Smooth muscle cell (in vitro differentiated cells): Measurements from ENCODE around the gene KRT85. TPM values are rescaled to one million over a fixed set of nuclear protein-coding genes. Genes with fewer than 3 reads are reported as not detected.

ENCODE experiments used
- DNase-seq: peaks from one replicate; lab custom pipeline; 2025; ENCODE audit not compliant: unreplicated experiment; lab: John Stamatoyannopoulos, UW
- H2AFZ ChIP-seq: fragments of 200-600 bp; sonication (generic); 2 replicates; pipeline ENCODE4 v1.6.0; 2016; ENCODE audit warnings: antibody characterized with exemption, low read depth, mild to moderate bottlenecking
- H3F3A ChIP-seq: fragments of 200-600 bp; sonication (generic); 2 replicates; pipeline ENCODE4 v1.6.0; 2017; ENCODE audit warnings: antibody characterized with exemption, low read depth
- H3K27ac ChIP-seq: fragments of 200-600 bp; sonication (generic); 2 replicates; pipeline ENCODE4 v1.5.1; 2016; ENCODE audit warnings: low read depth, mild to moderate bottlenecking
- H3K27me3 ChIP-seq: fragments of 200-600 bp; sonication (generic); 2 replicates; pipeline ENCODE4 v1.6.1; 2016; ENCODE audit warnings: low read depth, mild to moderate bottlenecking
- H3K36me3 ChIP-seq: fragments of 200-600 bp; sonication (generic); 2 replicates; pipeline ENCODE4 v1.5.1; 2016; ENCODE audit warnings: low read depth
- H3K4me1 ChIP-seq: fragments of 200-600 bp; sonication (generic); 2 replicates; pipeline ENCODE4 v1.5.1; 2016; ENCODE audit warnings: low read depth
- H3K4me2 ChIP-seq: fragments of 200-600 bp; sonication (generic); 2 replicates; pipeline ENCODE4 v1.6.0; 2016; ENCODE audit warnings: mild to moderate bottlenecking
- H3K4me3 ChIP-seq: fragments of 200-600 bp; sonication (generic); 2 replicates; pipeline ENCODE4 v1.5.1; 2016; ENCODE audit warnings: mild to moderate bottlenecking
- H3K79me2 ChIP-seq: fragments of 200-600 bp; sonication (generic); 2 replicates; pipeline ENCODE4 v1.6.0; 2016; ENCODE audit warnings: low read depth, mild to moderate bottlenecking
- H3K9ac ChIP-seq: fragments of 200-600 bp; sonication (generic); 2 replicates; pipeline ENCODE4 v1.6.0; 2016; ENCODE audit warnings: low read depth
- H3K9me3 ChIP-seq: fragments of 200-600 bp; sonication (generic); replicated peaks from 2 replicates; pipeline ENCODE4 v1.5.1; 2016; ENCODE audit warnings: low read depth
- H4K20me1 ChIP-seq: fragments of 200-600 bp; sonication (generic); 2 replicates; pipeline ENCODE4 v1.6.0; 2016; ENCODE audit warnings: low read depth
- WGBS: methylation state at CpG from one replicate; pipeline ENCODE4 v1.1.7; 2016; ENCODE audit warnings: low lambda C conversion rate; 5-methylcytosine and 5-hydroxymethylcytosine counted together
- polyA plus RNA-seq: library from polyadenylated mRNA; unstranded; fragments of >200 nt; fragmentation: Nextera tagmentation; extraction: Ambion mirVana; gene quantifications from 2 replicates; pipeline ENCODE4 v1.2.1, GENCODE V29; 2016
- total RNA-seq: library from RNA; depleted of rRNA; stranded (reverse); fragments of >200 nt; gene quantifications from 2 replicates; pipeline ENCODE4 v1.2.3, GENCODE V29; 2014
- TF ChIP-seq, protein P1 (sequence below): fragments of 200-600 bp; sonication (generic); IDR thresholded peaks from 2 replicates; pipeline ENCODE4 v1.5.1; 2017; ENCODE audit warnings: borderline replicate concordance, mild to moderate bottlenecking, antibody characterized with exemption; ENCODE audit not compliant: insufficient read depth, poor library complexity, severe bottlenecking

KRT85 gene
- total and polyA plus RNA-seq, 2 experiments from 2014 or later: not detected

DNA sequence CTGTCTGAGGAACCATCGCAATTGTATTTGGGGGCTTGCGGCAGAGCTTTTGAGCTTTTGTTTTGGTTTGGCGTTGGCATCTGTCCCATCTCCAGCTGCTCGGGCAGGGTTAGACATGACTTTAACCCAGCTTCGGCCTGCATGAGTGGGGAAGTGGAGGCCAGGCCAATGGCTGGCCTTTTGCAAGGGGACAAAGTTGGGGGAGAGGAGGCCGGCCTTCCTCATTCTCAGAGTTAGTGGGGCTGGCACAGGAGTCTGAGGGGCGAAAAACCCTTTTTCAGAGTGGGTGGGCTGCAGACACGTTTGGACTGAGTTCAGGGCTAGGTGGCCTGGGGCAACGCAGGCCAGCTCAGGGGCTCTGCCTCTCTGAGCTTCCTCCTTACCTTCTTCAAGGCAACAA, 33.6 kb upstream of the KRT85 start:
- no peaks in the 10 kb centered on the region for H3K27me3 ChIP-seq
- no peaks in the 10 kb centered on the region for H3K79me2 ChIP-seq
- 93% methylated on average over 9 of the region's 9 CpGs for WGBS
- no peaks in the 10 kb centered on the region for H3K4me1 ChIP-seq
- no peaks in the 10 kb centered on the region for H4K20me1 ChIP-seq
- no peaks in the 10 kb centered on the region for H3K9me3 ChIP-seq
- no peak overlapping the region for H3K4me3 ChIP-seq
- H2AFZ ChIP-seq: no peak overlapping the region
- no peak overlapping the region for H3K9ac ChIP-seq
- no peaks in the 10 kb centered on the region for H3K36me3 ChIP-seq
- DNase-seq: no peak
- no peak overlapping the region for H3K27ac ChIP-seq
- no peak overlapping the region for H3K4me2 ChIP-seq
- TF ChIP-seq, protein P1, sequence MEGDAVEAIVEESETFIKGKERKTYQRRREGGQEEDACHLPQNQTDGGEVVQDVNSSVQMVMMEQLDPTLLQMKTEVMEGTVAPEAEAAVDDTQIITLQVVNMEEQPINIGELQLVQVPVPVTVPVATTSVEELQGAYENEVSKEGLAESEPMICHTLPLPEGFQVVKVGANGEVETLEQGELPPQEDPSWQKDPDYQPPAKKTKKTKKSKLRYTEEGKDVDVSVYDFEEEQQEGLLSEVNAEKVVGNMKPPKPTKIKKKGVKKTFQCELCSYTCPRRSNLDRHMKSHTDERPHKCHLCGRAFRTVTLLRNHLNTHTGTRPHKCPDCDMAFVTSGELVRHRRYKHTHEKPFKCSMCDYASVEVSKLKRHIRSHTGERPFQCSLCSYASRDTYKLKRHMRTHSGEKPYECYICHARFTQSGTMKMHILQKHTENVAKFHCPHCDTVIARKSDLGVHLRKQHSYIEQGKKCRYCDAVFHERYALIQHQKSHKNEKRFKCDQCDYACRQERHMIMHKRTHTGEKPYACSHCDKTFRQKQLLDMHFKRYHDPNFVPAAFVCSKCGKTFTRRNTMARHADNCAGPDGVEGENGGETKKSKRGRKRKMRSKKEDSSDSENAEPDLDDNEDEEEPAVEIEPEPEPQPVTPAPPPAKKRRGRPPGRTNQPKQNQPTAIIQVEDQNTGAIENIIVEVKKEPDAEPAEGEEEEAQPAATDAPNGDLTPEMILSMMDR: no peak
- H3F3A ChIP-seq: no peaks in the 10 kb centered on the region

- Histone ChIP-seq H3K4me2 (no peak overlapping the region), H3K36me3 (no peaks in the 10 kb centered on the region), H2AFZ (no peak overlapping the region), H3K27ac (no peak overlapping the region), H3K9ac (no peak overlapping the region), H3K4me1 (no peaks in the 10 kb centered on the region), H3K9me3 (no peaks in the 10 kb centered on the region), H3K27me3 (no peaks in the 10 kb centered on the region), H3K79me2 (no peaks in the 10 kb centered on the region), H3F3A (no peaks in the 10 kb centered on the region), H4K20me1 (no peaks in the 10 kb centered on the region), H3K4me3 (no peak overlapping the region)
- WGBS: 94% methylated on average over 16 of the region's 16 CpGs
- TF ChIP-seq, protein P1: no peak
- DNase-seq: no peak
These were observed 32.5 kb upstream of the KRT85 start for GRCh38 chr12:52399756-52400155.

- Histone ChIP-seq H3K9ac (no peak overlapping the region), H3K4me3 (no peak overlapping the region), H3F3A (no peaks in the 10 kb centered on the region), H3K4me1 (no peaks in the 10 kb centered on the region), H3K27ac (no peak overlapping the region), H3K4me2 (no peak overlapping the region), H3K36me3 (no peaks in the 10 kb centered on the region), H2AFZ (no peak overlapping the region), H3K9me3 (no peaks in the 10 kb centered on the region), H4K20me1 (no peaks in the 10 kb centered on the region), H3K27me3 (no peaks in the 10 kb centered on the region), H3K79me2 (no peaks in the 10 kb centered on the region)
- TF ChIP-seq, protein P1: no peak
- WGBS: 81% methylated on average over 1 of the region's 1 CpG
- no peak for DNase-seq
These were observed 30.9 kb upstream of the KRT85 start for GRCh38 chr12:52398176-52398575.

DNA sequence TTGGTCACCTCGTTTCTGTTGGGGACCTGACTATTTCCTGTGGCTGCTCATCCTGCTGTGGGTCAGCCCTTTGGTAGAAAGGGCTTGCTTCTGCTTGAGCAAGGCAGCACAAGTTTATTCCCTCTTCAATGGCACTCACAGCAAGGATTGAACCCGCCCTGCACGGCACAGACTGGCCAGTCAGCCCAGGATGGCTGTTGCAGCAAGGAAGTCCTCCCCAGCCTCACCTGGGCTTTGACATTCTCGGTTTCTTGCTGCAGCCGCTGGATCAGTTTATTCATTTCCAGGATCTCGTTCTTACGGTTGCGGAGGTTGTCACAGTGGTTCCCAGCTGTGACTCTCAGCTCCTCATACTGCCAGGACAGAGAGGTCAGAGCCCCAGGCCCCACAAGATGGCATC, 29.4 kb upstream of the KRT85 start:
- Histone ChIP-seq H3K9me3 (no peaks in the 10 kb centered on the region), H3K27ac (no peak overlapping the region), H3K4me1 (no peaks in the 10 kb centered on the region), H3K9ac (no peak overlapping the region), H4K20me1 (no peaks in the 10 kb centered on the region), H2AFZ (no peak overlapping the region), H3K79me2 (no peaks in the 10 kb centered on the region), H3K36me3 (no peaks in the 10 kb centered on the region), H3K4me2 (no peak overlapping the region), H3F3A (no peaks in the 10 kb centered on the region), H3K27me3 (no peaks in the 10 kb centered on the region), H3K4me3 (no peak overlapping the region)
- WGBS: 91% methylated on average over 8 of the region's 8 CpGs
- DNase-seq: no peak
- TF ChIP-seq, protein P1: no peak
